ENCODE results near the gene NPAT.
A peak's percentile ranks its signal among the peaks of the same experiment; 100 is the strongest.

Gene NPAT

DNA sequence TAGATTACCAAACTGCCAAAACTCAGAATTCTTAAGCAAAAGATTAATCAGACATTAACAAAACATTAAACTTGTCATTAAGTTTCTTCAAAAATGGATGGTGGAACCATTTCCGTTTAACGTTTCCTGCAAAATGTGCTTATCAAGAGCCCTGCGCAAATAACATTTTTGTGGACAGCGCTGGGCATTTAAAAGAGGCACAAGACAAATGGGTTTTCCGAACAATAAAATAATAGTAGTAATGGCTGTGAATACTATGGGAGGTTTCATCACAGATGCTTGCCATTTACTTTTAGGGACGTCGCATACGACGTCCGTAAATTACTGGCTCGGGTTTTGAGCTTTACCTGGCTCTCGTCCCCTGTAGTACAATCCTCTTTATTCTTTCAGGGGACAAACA lies 1.1 kb downstream of the NPAT start:
- TF ChIP-seq, protein P1, sequence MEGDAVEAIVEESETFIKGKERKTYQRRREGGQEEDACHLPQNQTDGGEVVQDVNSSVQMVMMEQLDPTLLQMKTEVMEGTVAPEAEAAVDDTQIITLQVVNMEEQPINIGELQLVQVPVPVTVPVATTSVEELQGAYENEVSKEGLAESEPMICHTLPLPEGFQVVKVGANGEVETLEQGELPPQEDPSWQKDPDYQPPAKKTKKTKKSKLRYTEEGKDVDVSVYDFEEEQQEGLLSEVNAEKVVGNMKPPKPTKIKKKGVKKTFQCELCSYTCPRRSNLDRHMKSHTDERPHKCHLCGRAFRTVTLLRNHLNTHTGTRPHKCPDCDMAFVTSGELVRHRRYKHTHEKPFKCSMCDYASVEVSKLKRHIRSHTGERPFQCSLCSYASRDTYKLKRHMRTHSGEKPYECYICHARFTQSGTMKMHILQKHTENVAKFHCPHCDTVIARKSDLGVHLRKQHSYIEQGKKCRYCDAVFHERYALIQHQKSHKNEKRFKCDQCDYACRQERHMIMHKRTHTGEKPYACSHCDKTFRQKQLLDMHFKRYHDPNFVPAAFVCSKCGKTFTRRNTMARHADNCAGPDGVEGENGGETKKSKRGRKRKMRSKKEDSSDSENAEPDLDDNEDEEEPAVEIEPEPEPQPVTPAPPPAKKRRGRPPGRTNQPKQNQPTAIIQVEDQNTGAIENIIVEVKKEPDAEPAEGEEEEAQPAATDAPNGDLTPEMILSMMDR (IDR thresholded peaks at IDR 0.05; ENCODE audit: control insufficient read depth, insufficient read depth, low read depth, low read length, missing control alignments), result no peak
- H3K4me3 ChIP-seq (ENCODE audit: control insufficient read depth, low read depth, low read length), result peak overlapping the region; percentile 86
- peak; percentile 21 for DNase-seq (ENCODE audit: low read depth)

DNA sequence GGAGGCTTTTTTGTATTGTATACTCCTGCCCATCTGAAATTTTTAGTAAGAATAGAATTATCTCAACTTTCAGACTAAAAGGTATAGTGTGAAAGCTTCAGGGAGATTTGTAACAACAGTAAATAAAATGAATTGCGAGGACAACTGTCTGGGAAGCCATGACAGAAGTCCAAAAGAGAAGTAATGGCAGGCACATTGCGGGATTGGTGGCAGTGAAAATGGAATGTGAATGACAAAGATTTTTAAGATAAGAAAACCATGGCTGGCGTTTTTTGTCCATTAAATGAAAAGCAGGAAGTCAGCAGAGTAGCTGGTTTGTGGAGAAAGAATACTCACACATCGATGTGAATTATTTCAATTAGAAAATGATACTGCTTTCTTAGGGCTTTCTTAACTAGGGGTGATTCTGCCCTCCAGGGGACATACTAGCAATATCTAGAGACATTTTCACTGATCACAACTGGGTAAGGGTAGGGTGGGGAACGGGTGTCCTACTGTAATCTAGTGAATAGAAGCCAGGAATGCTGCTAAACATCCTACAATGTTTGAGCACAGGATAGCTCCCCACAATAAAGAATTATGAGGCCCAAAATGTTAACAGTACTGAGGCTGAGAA lies 1.6 kb downstream of the NPAT start:
- TF ChIP-seq, protein P1 (IDR thresholded peaks at IDR 0.05; ENCODE audit: control insufficient read depth, insufficient read depth, low read depth, low read length, missing control alignments), result no peak
- H3K4me3 ChIP-seq (ENCODE audit: control insufficient read depth, low read depth, low read length), result peak overlapping the region; percentile 86
- DNase-seq (ENCODE audit: low read depth), result no peak

DNA sequence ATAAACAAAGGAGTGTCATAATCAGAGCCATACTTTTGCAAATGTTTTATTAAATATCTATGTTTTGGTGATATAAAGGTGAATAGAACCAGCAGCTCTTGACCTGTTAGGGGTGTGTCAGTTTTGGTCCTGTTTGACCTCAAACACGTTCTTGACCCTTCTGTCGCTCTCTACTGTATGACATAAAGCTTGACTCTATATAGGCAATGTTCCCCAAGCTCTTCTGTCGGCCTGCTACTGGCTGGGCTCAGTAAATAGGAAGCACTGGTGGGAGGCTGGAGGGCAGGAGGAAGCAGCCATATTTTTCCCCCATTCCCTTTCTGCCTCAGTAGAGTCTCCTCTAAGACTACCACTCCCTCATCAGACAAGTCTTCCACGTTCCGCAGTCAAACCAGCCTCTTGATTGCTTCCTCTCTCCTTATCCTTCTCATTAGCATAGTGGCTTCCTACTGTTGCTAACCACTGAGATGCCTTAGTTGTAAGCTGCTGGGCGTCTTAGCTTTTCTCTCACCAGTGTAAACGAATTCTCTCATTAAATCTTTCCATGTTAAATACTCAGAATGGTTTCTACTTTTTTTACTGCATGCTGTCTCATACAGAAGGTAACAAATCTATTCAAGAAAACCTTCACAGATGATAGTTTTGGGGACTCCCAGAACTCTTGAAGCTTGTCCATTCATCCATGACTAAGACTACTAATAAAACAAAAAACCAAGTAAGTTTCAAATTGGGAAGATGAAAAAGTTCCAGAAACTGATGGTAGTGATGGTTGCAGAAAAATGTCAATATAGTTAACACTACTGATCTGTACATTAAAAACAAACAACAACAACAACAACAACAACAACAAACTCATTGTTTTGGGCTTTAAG lies 3.3 kb downstream of the NPAT start:
- TF ChIP-seq, protein P1 (IDR thresholded peaks at IDR 0.05; ENCODE audit: control insufficient read depth, insufficient read depth, low read depth, low read length, missing control alignments), result no peak
- H3K4me3 ChIP-seq (ENCODE audit: control insufficient read depth, low read depth, low read length), result no peak overlapping the region
- DNase-seq (ENCODE audit: low read depth), result no peak

DNA sequence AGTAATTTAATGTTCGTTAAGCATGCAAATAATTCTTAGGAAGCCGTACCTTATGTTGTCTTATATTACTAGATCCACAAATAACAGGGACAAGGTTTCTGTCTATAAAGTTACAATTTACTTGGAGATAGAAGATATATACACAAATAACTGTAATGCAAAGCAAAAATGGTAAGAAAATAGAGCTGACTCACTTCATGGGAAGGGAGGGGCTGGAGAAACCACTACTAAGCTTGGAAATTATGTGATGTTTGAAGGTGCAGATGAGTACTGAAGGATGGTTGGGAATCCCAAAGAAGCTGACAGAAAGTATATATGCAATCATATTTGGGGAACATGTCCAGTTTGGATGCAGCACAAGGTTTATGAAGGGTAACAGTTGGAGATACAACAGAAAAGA lies 4.0 kb downstream of the NPAT start:
- no peak for DNase-seq (ENCODE audit: low read depth)
- TF ChIP-seq, protein P1 (IDR thresholded peaks at IDR 0.05; ENCODE audit: control insufficient read depth, insufficient read depth, low read depth, low read length, missing control alignments), result no peak
- H3K4me3 ChIP-seq (ENCODE audit: control insufficient read depth, low read depth, low read length), result no peak overlapping the region

DNA sequence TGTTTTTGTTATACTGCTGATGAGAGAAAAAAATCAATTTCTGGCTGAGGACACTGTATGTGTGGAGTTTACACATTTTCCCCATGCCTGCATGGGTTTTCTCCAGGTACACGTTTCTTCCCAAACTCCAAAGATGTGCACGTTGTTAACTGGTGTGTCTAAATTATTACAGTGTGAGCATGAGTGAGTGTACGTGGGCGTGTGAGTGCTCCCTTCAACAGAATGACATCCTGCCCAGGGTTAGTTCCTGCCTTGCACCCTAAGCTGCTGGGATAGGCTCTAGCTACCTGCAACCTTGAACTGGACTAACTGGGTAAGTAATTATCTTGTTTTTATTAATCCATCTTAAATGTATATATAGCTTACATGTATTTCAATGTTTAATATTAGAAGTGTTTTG lies 5.5 kb downstream of the NPAT start:
- DNase-seq (ENCODE audit: low read depth), result no peak
- H3K4me3 ChIP-seq (ENCODE audit: control insufficient read depth, low read depth, low read length), result no peak overlapping the region
- TF ChIP-seq, protein P1 (IDR thresholded peaks at IDR 0.05; ENCODE audit: control insufficient read depth, insufficient read depth, low read depth, low read length, missing control alignments), result no peak

DNA sequence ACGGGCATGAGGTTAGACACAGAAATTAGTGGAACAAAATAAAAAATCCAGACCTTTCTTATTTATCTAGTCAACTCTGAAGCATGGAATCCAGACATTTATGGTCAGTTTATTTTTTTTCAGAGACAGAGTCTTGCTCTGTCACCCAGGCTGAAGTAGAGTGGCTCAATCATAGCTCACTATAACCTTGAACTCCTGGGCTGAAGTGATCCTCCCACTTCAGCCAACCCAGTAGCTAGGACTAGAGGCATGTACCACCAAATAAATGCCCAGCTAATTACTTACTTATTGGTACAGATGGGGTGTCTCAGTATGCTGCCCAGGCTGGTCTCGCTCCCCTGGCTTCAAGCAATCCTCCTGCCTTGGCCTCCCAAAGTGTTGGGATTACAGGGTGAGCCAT lies 8.7 kb downstream of the NPAT start:
- TF ChIP-seq, protein P1 (IDR thresholded peaks at IDR 0.05; ENCODE audit: control insufficient read depth, insufficient read depth, low read depth, low read length, missing control alignments), result no peak
- H3K4me3 ChIP-seq (ENCODE audit: control insufficient read depth, low read depth, low read length), result no peak overlapping the region
- no peak for DNase-seq (ENCODE audit: low read depth)
